AG08395 (cell line): ENCODE measurements around the gene ZNF740.
"Not testable (repeated sequence)": the region's sequence is repeated elsewhere in the genome, so short reads cannot be mapped to it uniquely, and the experiment has no call there.

Experiments used
- DNase-seq: peaks from one replicate; pipeline ENCODE4 v3.0.0; 2012; ENCODE audit warnings: mixed read lengths, low spot score

ZNF740 gene

GRCh38 chr12:53180220-53180930, at the start of gene ZNF740, which contains the start of gene CSAD:
TSS of gene ZNF740 (plus strand) at chr12:53180722. CDS start at chr12:53181984, 1,262 bp downstream.
TSS of gene CSAD (minus strand) at chr12:53180925. CDS start at chr12:53173470, 7,455 bp downstream.
- peak; percentile 99 for DNase-seq

GRCh38 chr12:53131844-53132243, 48.7 kb upstream of the ZNF740 start:
- DNase-seq: no peak

GRCh38 chr12:53133722-53134121, 46.8 kb upstream of the ZNF740 start:
- DNase-seq: no peak

- no peak for DNase-seq
Measured at GRCh38 chr12:53143355-53143754, 37.2 kb upstream of the ZNF740 start.

GRCh38 chr12:53145383-53146260, 34.9 kb upstream of the ZNF740 start:
- peak; percentile 30 for DNase-seq

GRCh38 chr12:53147181-53147580, 33.3 kb upstream of the ZNF740 start:
- no peak for DNase-seq

GRCh38 chr12:53147653-53148052, 32.9 kb upstream of the ZNF740 start:
- DNase-seq: no peak

GRCh38 chr12:53151039-53151438, 29.5 kb upstream of the ZNF740 start:
- no peak for DNase-seq

GRCh38 chr12:53152390-53152789, 28.1 kb upstream of the ZNF740 start:
- DNase-seq: no peak

- DNase-seq: peak; percentile 93
Measured at GRCh38 chr12:53159195-53159839, 21.2 kb upstream of the ZNF740 start.

- no peak for DNase-seq
Measured at GRCh38 chr12:53160000-53160399, 20.5 kb upstream of the ZNF740 start.

GRCh38 chr12:53160673-53161072, 19.8 kb upstream of the ZNF740 start:
- no peak for DNase-seq

- DNase-seq: no peak
Measured at GRCh38 chr12:53161119-53161911, 19.2 kb upstream of the ZNF740 start.

GRCh38 chr12:53163008-53163407, 17.5 kb upstream of the ZNF740 start:
- DNase-seq: not testable (repeated sequence)

GRCh38 chr12:53166837-53167236, 13.7 kb upstream of the ZNF740 start:
- DNase-seq: no peak

GRCh38 chr12:53169644-53170043, 10.9 kb upstream of the ZNF740 start:
- no peak for DNase-seq

- DNase-seq: no peak
Measured at GRCh38 chr12:53170215-53170614, 10.3 kb upstream of the ZNF740 start.

- no peak for DNase-seq
Measured at GRCh38 chr12:53170876-53171724, 9.4 kb upstream of the ZNF740 start.

- DNase-seq: peak; percentile 40
Measured at GRCh38 chr12:53171725-53172329, 8.7 kb upstream of the ZNF740 start.

GRCh38 chr12:53172352-53172751, 8.2 kb upstream of the ZNF740 start:
- peak; percentile 78 for DNase-seq
